ENCODE measurements around the gene PTPRG. TPM values are rescaled to one million over a fixed set of nuclear protein-coding genes. Genes with fewer than 3 reads are reported as not detected.
A peak's percentile ranks its signal among the peaks of the same experiment; 100 is the strongest.

The PTPRG gene
- total RNA-seq, 4 donors from 2014 or later = 51.9 to 56.8 (median 54.4) TPM

DNA sequence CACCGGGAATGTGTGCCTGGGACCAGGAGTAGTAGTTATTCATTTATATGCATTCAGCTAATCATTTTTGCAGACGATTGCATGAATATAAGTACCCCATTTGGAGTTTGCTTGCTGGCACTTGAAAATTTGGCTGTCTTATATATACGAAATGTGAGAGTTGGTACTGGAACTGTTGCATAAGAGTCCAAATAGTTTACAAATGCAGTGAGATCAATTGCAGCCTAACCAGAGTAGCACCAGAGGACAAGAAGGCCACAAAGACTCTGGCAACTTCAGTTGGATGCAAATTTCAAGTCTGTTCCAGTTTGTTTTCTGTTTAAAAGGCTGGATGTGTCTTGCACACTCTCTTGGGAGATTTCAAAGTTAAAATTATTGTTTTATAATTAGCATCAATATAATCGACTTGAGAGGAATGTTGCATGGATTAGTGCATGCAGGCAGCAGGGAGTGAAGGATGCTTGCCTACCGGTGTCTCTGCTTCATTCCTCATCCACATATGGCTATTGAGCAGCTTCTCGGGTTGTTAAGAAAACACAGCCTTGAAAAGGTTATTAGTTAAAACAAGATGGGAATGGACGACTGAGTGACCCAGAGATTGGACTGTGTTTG is 213.0 kb downstream of the PTPRG start:
- Histone ChIP-seq H3K27ac (replicated peaks in 1 of 4) (no peak overlapping the region), H3K36me3 (no peaks in the 10 kb centered on the region), H3K9me3 (no peaks in the 10 kb centered on the region), H3K4me1 (peaks cover 12 to 20% (median 18%) of the 10 kb centered on the region in 4 donors), H3K4me3 (no peak overlapping the region), H3K27me3 (no peaks in the 10 kb centered on the region)
- no peak for DNase-seq (ENCODE audit: extremely low spot score)
- TF ChIP-seq, protein P1, sequence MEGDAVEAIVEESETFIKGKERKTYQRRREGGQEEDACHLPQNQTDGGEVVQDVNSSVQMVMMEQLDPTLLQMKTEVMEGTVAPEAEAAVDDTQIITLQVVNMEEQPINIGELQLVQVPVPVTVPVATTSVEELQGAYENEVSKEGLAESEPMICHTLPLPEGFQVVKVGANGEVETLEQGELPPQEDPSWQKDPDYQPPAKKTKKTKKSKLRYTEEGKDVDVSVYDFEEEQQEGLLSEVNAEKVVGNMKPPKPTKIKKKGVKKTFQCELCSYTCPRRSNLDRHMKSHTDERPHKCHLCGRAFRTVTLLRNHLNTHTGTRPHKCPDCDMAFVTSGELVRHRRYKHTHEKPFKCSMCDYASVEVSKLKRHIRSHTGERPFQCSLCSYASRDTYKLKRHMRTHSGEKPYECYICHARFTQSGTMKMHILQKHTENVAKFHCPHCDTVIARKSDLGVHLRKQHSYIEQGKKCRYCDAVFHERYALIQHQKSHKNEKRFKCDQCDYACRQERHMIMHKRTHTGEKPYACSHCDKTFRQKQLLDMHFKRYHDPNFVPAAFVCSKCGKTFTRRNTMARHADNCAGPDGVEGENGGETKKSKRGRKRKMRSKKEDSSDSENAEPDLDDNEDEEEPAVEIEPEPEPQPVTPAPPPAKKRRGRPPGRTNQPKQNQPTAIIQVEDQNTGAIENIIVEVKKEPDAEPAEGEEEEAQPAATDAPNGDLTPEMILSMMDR (IDR thresholded peaks at IDR 0.05) = no peak
- TF ChIP-seq EP300 (IDR thresholded peaks at IDR 0.05) (no peak), POLR2AphosphoS5 (IDR thresholded peaks at IDR 0.05) (no peak), POLR2A (IDR thresholded peaks at IDR 0.05; ENCODE audit: low read depth) (no peak)
- intact Hi-C loops (cut with DNase I) = no loop called here
- 50% methylated on average over 7 of the region's 7 CpGs for WGBS

DNA sequence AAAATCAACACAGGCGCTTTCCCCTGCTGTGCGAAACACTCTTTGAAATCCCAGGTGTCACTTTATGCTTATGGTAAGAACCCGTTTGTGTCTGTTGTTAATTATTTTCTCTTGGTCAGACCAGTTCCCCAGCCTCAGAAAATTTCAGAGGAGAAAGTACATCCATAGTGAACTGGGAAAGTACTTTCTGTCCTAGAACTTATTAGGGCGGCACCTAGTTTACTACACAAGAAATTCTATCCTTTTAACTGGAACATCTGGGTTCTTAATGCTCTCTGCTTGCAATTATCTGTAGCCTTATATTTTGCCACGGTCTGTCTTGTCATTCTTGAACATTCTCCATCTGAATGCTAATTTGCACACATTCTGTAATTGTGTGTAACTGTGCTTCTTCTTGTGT is 215.0 kb downstream of the PTPRG start:
- Histone ChIP-seq H3K27me3 (no peaks in the 10 kb centered on the region), H3K36me3 (no peaks in the 10 kb centered on the region), H3K4me3 (no peak overlapping the region), H3K9me3 (no peaks in the 10 kb centered on the region), H3K4me1 (peaks cover 12 to 28% (median 14%) of the 10 kb centered on the region in 4 donors), H3K27ac (replicated peaks in 1 of 4) (no peak overlapping the region)
- TF ChIP-seq, protein P1 (IDR thresholded peaks at IDR 0.05) = no peak
- TF ChIP-seq POLR2AphosphoS5 (IDR thresholded peaks at IDR 0.05) (no peak), POLR2A (IDR thresholded peaks at IDR 0.05; ENCODE audit: low read depth) (no peak), EP300 (IDR thresholded peaks at IDR 0.05) (no peak)
- intact Hi-C loops (cut with DNase I) = no loop called here
- WGBS = 96% methylated on average over 5 of the region's 5 CpGs
- no peak for DNase-seq (ENCODE audit: extremely low spot score)

DNA sequence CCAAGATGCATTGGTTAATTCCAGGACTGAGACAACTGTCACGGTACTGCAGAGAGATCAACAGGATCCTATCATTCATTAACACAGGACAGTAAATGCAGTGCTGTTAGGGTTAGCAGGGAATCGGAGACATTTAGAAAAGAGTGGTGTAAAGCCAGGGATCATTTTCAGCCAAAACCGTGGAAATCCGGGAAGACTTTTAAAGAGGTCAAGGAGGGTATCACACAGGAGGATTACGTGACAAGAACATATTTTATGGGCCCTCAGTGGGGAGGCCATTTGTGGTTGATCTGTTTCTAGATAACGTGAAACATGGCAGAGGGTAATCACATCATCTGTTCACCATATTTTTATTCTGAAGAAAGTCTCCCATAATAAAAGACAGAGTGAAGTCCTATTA is 216.1 kb downstream of the PTPRG start:
- H3K4me3 ChIP-seq = no peak overlapping the region
- peaks cover 12 to 17% (median 13%) of the 10 kb centered on the region in 4 donors for H3K4me1 ChIP-seq
- peak; percentile 10 for DNase-seq (ENCODE audit: extremely low spot score)
- TF ChIP-seq EP300 (IDR thresholded peaks at IDR 0.05) = no peak
- TF ChIP-seq POLR2AphosphoS5 (IDR thresholded peaks at IDR 0.05) = no peak
- intact Hi-C loops (cut with DNase I) = no loop called here
- H3K27ac ChIP-seq (replicated peaks in 1 of 4) = no peak overlapping the region
- WGBS = 82% methylated on average over 6 of the region's 6 CpGs
- no peaks in the 10 kb centered on the region for H3K27me3 ChIP-seq
- no peaks in the 10 kb centered on the region for H3K36me3 ChIP-seq
- no peaks in the 10 kb centered on the region for H3K9me3 ChIP-seq

DNA sequence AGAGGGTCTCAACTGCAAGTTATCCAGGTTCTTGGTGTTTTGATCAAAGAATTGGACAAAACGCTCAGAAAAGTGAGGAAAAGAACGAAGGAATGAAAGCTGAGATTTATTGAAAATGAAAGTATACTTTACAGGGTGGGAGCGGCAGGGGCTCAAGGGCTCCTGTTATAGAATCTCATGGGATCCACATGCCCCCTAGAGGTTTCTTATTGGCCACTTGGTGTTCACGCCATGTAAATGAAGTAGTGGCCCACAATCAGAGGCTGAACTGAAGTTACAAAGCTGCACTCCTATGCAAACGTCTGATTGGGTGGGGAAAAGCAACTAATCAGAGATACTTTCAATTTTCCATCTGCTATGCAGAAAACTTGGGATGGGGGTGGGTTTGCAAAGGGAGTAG is 216.7 kb downstream of the PTPRG start:
- WGBS = 87% methylated on average over 5 of the region's 5 CpGs
- no peak for TF ChIP-seq POLR2AphosphoS5 (IDR thresholded peaks at IDR 0.05)

DNA sequence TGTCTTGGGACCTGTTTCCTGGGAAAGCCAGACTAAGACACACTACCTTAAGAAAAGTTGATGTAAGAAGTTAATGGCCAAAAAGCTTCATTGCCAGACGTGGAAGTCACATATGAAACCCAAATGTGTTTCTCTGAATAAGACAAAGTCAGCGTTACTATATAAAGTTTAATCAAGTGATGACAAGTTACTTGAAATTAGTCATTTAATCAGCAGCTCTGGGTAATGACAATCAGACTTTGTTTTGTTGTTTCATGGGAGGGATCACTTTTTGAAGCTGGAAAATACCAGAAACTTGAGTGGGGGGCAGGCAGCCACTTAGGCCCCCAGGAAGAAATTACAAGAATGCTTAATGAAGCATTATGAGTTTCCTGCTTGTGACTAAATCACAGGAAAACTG is 218.6 kb downstream of the PTPRG start:
- no peak overlapping the region for H3K27ac ChIP-seq (replicated peaks in 1 of 4)

More for the DNA sequence above, 216.7 kb downstream of the PTPRG start:
- intact Hi-C loops (cut with DNase I) = no loop called here
- peaks cover 12 to 16% (median 13%) of the 10 kb centered on the region in 4 donors for H3K4me1 ChIP-seq
- H3K36me3 ChIP-seq = no peaks in the 10 kb centered on the region
- no peak for DNase-seq (ENCODE audit: extremely low spot score)
- H3K27me3 ChIP-seq = no peaks in the 10 kb centered on the region
- no peak overlapping the region for H3K27ac ChIP-seq (replicated peaks in 1 of 4)
- H3K9me3 ChIP-seq = no peaks in the 10 kb centered on the region
- H3K4me3 ChIP-seq = no peak overlapping the region

More for the DNA sequence above, 218.6 kb downstream of the PTPRG start:
- H3K4me3 ChIP-seq = no peak overlapping the region
- no peak for TF ChIP-seq POLR2AphosphoS5 (IDR thresholded peaks at IDR 0.05)
- no peak for TF ChIP-seq POLR2A (IDR thresholded peaks at IDR 0.05; ENCODE audit: low read depth)
- no peak for TF ChIP-seq EP300 (IDR thresholded peaks at IDR 0.05)
- TF ChIP-seq, protein P1 (IDR thresholded peaks at IDR 0.05) = no peak
- 84% methylated on average over 2 of the region's 2 CpGs for WGBS
- intact Hi-C loops (cut with DNase I) = no loop called here
- H3K9me3 ChIP-seq = no peaks in the 10 kb centered on the region
- no peaks in the 10 kb centered on the region for H3K27me3 ChIP-seq
- peaks cover 0 to 16% (median 0%) of the 10 kb centered on the region in 4 donors for H3K4me1 ChIP-seq
- no peaks in the 10 kb centered on the region for H3K36me3 ChIP-seq
- DNase-seq (ENCODE audit: extremely low spot score) = peak; percentile 19

Measured in esophagus muscularis mucosa (tissue), 4 donors.